NCI-H2227 treated with DMSO at 0.1 percent for 48 hours (cell line): Measurements from ENCODE around the gene DPM2.

Source experiments
- DNase-seq: peaks from one replicate; lab custom pipeline; 2025; lab: John Stamatoyannopoulos, UW

DPM2 gene

GRCh38 chr9:127973169-127974000 lies 35.7 kb upstream of the DPM2 start:
- DNase-seq: no peak

GRCh38 chr9:127972236-127972871 lies 34.7 kb upstream of the DPM2 start:
- DNase-seq: no peak

GRCh38 chr9:127971357-127972235 lies 33.9 kb upstream of the DPM2 start:
- DNase-seq: no peak

GRCh38 chr9:127970401-127971313 lies 33.0 kb upstream of the DPM2 start:
- no peak for DNase-seq

GRCh38 chr9:127968700-127969383 lies 31.2 kb upstream of the DPM2 start:
- DNase-seq: no peak

GRCh38 chr9:127968042-127968441 lies 30.4 kb upstream of the DPM2 start:
- DNase-seq: no peak

- no peak for DNase-seq
Observed at GRCh38 chr9:127967151-127967809, 29.6 kb upstream of the DPM2 start.

GRCh38 chr9:127966416-127967150 lies 28.9 kb upstream of the DPM2 start:
- DNase-seq: no peak

GRCh38 chr9:127965953-127966352 lies 28.3 kb upstream of the DPM2 start:
- DNase-seq: no peak

GRCh38 chr9:127963359-127964064 lies 25.9 kb upstream of the DPM2 start:
- no peak for DNase-seq

- no peak for DNase-seq
Observed at GRCh38 chr9:127963041-127963358, 25.3 kb upstream of the DPM2 start.

GRCh38 chr9:127962278-127962677 lies 24.6 kb upstream of the DPM2 start:
- no peak for DNase-seq

- no peak for DNase-seq
Observed at GRCh38 chr9:127961613-127962155, 24.0 kb upstream of the DPM2 start.

- DNase-seq: no peak
Observed at GRCh38 chr9:127961155-127961490, 23.5 kb upstream of the DPM2 start.

GRCh38 chr9:127960410-127961154 lies 22.9 kb upstream of the DPM2 start:
- no peak for DNase-seq

- no peak for DNase-seq
Observed at GRCh38 chr9:127959841-127960409, 22.3 kb upstream of the DPM2 start.

GRCh38 chr9:127959398-127959797 lies 21.7 kb upstream of the DPM2 start:
- no peak for DNase-seq

- no peak for DNase-seq
Observed at GRCh38 chr9:127958728-127959127, 21.1 kb upstream of the DPM2 start.
